Measurements from ENCODE around the gene SRSF12.
"Not testable (repeated sequence)": the region's sequence is repeated elsewhere in the genome, so short reads cannot be mapped to it uniquely, and the experiment has no call there.

The SRSF12 gene

DNA sequence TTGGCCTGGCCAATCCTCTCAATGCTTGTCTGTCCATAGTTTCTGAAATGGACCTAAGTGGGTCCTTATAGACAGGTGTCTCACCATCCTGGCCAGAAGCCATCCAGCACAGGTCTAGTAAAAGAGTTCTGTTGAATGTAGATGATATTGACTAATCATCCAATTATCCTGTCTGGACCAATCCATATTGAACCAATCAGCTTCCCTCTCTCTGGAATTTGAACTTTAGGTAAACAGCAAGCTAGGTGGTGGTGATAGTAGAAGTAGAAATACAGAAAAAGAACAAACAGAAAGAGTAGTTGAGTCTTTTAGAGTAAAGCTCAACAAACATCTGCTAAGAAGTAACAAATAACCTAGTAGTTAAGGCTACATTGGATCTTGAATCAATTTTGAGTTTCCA is 46.8 kb downstream of the SRSF12 start:
- DNase-seq (ENCODE audit: low spot score) = peak; percentile 43

DNA sequence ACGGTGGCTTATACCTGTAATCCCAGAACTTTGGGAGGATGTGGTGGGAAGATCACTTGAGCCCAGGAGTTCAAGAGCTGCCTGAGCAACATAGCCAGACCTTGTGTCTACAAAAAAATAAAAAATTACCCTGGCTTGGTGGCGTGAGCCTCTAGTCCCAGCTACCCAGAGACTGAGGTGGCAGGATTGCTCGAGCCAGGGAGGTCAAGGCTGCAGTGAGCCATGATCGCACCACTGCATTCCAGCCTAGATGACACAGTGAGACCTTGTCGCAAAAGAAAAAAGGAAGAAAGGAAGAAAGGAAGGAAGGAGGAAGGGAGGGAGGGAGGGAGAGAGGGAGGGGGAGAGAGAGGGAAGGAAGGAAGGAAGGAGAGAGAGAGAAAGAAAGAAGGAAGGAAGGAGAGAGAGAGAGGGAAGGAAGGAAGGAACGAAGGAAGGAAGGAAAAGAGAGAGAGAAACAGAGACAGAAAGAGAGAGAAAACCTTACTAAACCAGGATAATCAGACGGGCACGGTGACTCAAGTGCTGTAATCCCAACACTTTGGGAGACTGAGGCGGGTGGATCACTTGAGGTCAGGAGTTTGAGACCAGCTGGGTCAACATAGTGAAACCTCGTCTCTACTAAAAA is 48.2 kb downstream of the SRSF12 start:
- DNase-seq (ENCODE audit: low spot score) = no peak

DNA sequence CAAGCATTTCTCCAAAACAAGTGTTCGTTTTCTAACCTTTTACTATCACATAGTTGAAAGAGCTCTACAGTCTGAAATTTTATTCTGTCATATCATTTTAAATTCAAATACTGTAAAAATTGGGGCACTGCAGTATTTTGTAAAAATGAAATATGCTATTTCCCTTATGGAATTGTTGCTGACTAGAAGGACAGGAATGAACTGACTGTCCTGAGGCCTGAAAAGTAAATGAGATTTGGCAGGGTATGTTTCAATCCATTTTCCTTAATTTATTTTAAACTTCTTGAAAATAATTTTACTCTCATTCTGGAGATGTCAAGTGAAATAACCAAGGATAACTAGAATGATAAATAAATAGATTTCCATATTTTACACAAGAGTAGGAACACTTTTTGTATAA is 49.2 kb downstream of the SRSF12 start:
- DNase-seq (ENCODE audit: low spot score) = no peak

DNA sequence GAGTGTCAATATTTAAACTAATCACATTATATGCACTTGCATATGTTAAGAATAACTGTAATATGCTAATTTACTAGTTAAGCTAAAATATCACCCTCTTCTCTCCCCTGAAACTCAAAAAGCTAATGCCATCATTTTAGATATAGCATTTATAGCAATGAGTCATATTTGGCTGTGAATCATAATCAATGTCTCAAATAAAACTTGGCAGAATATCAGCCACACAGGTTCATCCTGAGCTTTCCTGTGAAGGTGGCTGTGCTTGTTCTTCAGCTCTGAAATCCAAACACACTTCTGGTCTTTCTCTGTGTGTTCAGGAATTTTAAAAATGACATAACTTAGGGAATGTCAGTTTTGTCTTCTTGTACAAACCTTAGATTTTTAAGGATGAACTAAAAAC is 50.1 kb downstream of the SRSF12 start:
- no peak for DNase-seq (ENCODE audit: low spot score)

DNA sequence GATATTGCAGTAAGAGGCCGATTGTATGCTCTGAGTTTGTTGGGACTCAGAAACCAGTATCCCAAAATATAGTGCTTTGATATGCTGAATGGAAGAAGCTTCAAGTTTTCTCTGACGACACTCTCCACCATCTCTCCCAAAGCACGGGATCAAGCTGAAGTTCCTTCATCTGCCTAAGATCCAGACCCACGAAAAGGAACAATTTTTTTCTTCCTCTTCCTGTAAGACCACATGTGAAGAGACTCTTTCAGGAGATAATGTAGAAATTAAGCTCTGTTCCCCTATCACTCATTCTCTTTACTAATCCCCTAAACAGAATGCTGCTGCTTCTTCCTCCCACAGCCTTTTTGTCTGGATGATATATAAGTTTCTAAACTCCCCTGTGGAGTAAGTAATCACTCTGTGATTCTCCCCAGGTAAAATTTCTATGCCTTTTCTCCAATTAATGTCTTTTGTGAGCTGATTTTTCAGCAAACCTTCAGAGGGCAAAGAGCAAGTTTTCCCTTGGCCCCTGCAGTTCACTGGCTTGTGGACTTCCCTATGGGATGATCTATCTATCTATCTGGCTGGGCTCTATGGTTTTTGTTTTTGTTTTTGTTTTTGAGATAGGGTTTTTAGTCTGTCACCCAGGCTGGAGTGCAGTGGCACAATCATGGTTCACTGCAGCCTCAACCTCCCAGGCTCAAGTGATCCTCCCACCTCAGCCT is 50.8 kb downstream of the SRSF12 start:
- no peak for DNase-seq (ENCODE audit: low spot score)

DNA sequence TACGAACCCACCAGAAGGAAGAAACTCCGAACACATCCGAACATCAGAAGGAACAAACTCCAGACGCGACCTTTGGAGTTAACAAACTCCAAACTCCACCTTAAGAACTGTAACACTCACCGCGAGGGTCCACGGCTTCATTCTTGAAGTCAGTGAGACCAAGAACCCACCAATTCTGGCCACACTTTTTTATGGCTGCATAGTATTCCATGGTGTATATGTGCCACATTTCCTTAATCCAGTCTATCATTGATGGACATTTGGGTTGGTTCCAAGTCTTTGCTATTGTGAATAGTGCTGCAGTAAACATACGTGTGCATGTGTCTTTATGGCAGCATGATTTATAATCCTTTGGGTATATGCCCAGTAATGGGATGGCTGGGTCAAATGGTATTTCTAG is 51.8 kb downstream of the SRSF12 start:
- DNase-seq (ENCODE audit: low spot score) = not testable (repeated sequence)

DNA sequence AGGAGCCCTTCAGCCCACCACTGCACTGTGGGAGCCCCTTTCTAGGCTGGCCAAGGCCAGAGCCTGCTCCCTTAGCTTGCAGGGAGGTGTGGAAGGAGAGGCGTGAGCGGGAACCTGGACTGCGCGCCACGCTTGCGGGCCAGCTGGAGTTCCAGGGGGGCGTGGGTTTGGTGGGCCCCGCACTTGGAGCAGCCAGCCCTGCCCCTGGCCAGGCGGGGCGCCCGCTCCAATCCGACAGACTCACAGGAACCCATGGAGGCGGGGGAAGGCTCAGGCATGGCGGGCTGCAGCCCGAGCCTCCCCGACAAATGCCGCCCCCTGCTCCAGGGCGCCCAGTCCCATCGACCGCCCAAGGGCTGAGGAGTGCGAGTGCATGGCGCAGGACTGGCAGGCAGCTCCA is 52.9 kb downstream of the SRSF12 start:
- not testable (repeated sequence) for DNase-seq (ENCODE audit: low spot score)

DNA sequence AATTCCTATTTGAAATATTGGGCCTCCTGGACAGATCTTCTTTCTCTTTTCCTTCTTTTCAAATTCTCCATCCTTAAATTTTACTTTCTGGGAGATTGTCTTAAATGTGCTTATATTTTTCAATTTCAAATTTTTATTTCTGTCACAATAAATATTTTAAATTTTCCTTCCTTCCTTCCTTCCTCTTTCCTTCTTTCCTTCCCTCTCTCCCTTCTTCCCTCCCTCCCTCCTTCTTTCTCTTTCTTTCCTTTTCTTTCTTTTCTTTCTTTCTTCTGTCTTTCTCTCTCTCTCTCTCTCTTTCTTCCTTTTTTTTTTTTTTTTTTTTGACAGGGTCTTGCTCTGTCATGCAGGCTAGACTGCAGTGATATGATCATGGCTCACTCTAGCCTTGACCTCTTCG is 54.0 kb downstream of the SRSF12 start:
- no peak for DNase-seq (ENCODE audit: low spot score)

DNA sequence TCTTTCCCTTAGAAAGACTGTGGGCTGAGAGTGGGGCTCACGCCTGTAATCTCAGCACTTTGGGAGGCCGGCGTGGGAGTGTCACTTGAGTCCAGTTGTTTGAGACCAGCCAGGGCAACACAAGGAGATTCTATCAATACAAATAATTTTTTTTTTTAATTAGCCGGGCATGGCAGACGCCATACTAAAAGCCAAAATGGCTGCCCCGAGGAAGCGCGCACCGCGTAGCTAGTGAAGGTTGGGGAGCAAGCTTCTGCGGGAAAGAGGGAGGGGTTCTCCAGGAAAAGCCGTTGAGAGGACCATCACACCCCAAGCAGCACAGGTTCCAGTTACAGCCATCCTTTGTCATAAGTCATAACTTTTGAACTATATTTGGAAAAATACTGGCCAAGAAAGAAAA is 58.6 kb downstream of the SRSF12 start:
- no peak for DNase-seq (ENCODE audit: low spot score)

DNA sequence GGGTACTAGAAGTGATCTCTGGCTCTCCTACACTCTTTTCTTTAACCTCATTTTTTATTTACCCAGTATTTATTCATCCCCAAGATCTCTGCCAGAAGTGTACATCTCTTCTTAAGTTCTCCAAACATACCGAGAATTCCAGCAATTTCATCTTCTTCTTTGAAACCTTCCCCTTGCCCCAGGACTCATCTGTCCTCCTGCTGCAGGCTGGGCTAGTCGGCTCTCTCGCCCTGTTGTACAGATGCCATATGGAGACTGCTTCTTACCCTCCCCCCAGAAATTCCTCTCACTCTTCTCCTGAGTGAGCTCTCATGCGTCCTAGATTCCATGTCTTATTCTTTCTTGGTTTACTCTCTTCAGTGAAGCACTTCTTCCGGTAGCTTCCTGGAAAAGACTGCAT is 59.2 kb downstream of the SRSF12 start:
- no peak for DNase-seq (ENCODE audit: low spot score)

DNA sequence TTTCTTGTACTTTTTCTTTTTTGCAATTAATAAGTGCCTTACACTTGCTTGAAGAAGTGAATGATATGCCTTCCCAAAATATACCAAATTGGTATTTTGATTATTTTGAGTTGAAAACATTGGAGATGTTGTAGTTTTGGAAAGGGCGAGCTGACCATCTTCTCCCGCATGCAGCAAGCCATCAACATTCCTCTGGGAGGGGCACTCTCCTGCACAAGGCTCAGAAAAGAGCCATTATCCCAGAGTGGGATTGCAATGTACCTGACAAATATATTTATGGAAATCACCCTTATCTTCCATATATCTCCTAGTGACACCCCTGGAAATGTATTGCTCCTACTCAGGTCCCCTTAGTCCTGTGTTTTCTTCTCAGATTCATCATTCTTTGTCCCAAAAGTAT is 60.1 kb downstream of the SRSF12 start:
- no peak for DNase-seq (ENCODE audit: low spot score)

DNA sequence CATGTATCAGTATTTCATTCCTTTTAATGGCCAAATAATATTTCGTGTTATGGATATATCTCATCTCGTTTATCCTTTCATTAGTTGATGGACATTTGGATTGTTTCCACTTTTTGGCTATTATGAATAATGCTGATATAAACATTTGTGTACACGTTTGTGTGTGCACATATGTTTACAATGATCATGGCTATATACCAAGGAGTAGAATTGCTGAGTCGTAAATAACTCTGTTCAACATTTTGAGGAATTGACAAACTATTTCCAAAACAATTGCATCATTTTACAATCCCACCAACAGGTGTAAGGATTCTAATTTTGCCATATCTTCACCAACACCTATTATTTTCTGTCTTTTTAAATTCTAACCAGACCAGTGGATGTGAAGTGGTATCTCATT is 63.7 kb downstream of the SRSF12 start:
- DNase-seq (ENCODE audit: low spot score) = no peak

DNA sequence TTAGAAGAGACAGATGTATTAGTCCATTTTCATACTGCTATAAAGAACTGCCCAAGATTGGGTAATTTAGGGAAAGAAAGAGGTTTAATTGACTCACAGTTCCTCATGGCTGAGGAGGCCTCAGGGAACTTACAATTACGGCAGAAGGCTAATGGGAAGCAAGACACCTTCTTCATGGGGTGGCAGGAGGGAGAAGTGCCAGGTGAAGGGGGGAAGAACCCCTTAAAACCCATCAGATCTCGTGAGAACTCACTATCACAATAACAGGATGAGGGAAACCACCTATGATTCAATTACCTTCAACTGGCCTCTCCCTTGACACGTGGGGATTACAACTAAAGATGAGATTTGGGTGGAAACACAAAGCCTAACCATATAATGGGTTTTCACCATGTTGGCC is 66.2 kb downstream of the SRSF12 start:
- no peak for DNase-seq (ENCODE audit: low spot score)

DNA sequence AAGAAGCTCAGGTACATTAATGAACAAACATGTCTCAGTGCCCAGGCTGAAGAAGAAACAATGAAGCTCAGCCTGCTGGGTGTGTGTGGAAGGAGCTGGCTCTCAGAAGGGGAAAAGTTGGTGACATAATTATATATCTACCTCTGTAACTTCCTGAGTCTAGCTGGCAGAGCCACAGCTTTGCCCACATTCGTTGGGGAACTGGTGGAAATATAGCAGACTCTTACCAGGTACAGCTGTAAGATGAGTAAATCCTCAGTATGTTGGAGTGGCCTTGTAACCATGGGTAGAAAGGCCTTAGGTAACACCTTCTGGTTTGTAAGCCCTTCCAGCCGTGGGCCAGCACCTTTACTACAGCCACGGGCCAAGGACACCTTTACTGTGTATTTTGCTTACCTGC is 67.2 kb downstream of the SRSF12 start:
- no peak for DNase-seq (ENCODE audit: low spot score)

DNA sequence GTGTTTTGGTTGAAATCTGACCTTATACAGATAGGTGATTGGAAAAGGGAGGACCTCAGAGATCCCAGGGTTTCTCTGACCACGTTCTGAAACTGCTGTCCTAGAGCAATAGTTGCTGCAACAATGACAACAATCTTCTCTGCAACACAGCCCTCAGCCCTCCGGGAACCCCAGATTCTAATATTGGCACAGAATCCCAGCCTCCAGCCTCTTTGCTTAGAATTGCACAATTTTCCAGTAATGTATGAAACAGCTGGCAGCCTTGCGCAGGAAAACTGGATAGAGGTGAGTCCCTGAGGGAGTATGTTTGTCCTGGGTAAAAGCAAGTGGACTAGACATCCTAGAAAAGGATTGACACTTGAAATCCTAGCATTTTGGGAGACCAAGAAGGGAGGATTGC is 67.7 kb downstream of the SRSF12 start:
- DNase-seq (ENCODE audit: low spot score) = no peak

DNA sequence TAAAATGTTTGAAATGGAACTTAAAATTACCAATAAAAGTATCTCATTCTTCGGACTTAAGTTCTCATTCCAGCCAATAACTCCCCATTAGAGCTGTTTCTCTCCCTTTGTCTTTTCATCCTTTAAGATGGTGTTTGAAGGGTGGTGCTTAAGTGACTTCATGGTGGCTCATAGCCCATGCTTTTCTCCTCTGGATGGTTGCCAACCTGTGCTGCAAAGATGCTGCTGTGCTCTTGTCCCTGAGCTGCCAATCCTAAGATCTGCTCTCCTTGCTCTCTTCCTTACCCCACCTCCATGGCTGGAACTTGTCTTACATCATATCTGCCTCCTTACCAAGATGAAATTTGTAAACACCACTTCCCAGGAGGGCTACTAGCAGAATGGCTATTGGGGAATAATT is 68.9 kb downstream of the SRSF12 start:
- DNase-seq (ENCODE audit: low spot score) = no peak

DNA sequence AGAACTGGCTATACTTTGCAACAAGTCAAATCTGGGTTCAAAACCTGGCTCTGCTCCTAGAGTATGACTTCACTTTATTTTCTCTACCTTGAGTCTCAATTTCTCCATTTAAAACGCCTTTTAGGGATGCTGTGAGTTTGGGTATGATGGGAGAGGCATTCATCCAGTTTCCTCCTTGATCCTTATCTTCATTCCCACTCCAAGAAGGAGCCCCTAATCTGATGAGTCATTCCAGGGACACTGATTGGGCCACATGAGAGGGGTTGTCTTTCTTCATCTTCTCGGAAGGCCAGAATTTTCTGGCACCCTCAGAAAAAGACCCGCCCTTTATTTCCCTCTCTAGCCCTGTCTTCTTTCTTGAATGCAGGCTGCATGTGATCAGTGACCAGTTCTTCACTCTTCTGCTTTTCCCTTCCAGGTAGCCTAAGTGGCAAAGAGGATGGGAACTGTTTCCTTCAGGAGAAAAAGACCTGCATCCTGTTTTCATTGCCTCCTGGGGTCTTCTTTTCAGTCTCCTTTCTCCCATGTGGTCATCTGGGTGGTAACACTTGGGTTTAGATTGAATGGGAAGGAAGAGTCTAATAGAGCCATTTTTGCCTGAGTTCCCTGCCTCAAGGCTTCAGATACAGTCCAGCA is 69.5 kb downstream of the SRSF12 start:
- DNase-seq (ENCODE audit: low spot score) = no peak

DNA sequence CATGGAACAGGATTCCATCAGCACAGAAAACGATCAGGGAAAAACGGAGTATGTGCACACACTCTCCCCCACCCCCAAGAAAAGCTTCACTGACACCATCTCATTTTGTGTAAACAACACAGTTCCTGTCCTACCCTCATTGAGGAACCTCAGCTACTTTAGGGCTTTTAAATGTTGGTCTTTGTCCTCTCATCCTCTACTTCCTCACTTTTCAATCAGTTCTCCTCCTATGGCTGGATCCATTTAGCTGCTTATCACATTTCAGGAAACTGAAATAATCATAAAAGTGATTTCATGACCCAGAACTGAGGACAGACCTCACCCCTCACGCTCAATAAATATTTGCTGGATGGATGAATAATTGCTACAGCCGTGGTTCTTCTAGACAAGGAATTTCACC is 70.4 kb downstream of the SRSF12 start:
- DNase-seq (ENCODE audit: low spot score) = no peak

Data from HuH-7.5 (cell line).